Liver (tissue), 9 donors: ENCODE results near the gene ENTPD8. TPM values are rescaled to one million over a fixed set of nuclear protein-coding genes. Genes with fewer than 3 reads are reported as not detected.

ENCODE experiments used
- DNase-seq: peaks from one replicate; pipeline ENCODE4 v3.0.0-alpha.2; 2017; ENCODE audit warnings: low spot score
- H3K27ac ChIP-seq, 2 donors: one replicate each; pipeline ENCODE4 v1.7.0; 2013; ENCODE audit warnings: inconsistent platforms in 2 of 2, low read length in 2 of 2, control low read depth in 1 of 2, low read depth in 1 of 2, mild to moderate bottlenecking in 1 of 2
- H3K27me3 ChIP-seq, 4 donors: one replicate each; pipeline versions ENCODE4 v1.6.1 to v1.7.0; 2013; ENCODE audit warnings: low read length in 3 of 4, inconsistent platforms in 1 of 4, mild to moderate bottlenecking in 1 of 4, moderate library complexity in 1 of 4; ENCODE audit not compliant: control insufficient read depth in 4 of 4, insufficient read depth in 4 of 4
- H3K36me3 ChIP-seq, 4 donors: one replicate each; pipeline versions ENCODE4 v1.6.1 to v1.7.0; 2013; ENCODE audit warnings: low read length in 3 of 4, mild to moderate bottlenecking in 3 of 4, low read depth in 1 of 4, moderate library complexity in 1 of 4; ENCODE audit not compliant: control insufficient read depth in 4 of 4, insufficient read depth in 3 of 4
- H3K4me1 ChIP-seq, 4 donors: one replicate each; pipeline versions ENCODE4 v1.6.1 to v1.7.0; 2013; ENCODE audit warnings: low read length in 3 of 4, mild to moderate bottlenecking in 3 of 4, moderate library complexity in 1 of 4; ENCODE audit not compliant: control insufficient read depth in 4 of 4, insufficient read depth in 4 of 4
- H3K4me3 ChIP-seq, 3 donors: one replicate each; pipeline versions ENCODE4 v1.6.1 to v1.7.0; 2013; ENCODE audit warnings: low read length in 3 of 3, control low read depth in 1 of 3, low read depth in 1 of 3, mild to moderate bottlenecking in 1 of 3
- H3K9ac ChIP-seq, 2 donors: one replicate each; pipeline ENCODE4 v1.7.0; 2013; ENCODE audit warnings: low read length in 2 of 2, mild to moderate bottlenecking in 2 of 2, moderate library complexity in 2 of 2, control low read depth in 1 of 2, low read depth in 1 of 2
- H3K9me3 ChIP-seq, 4 donors: one replicate each; pipeline versions ENCODE4 v1.6.1 to v1.7.0; 2013; ENCODE audit warnings: low read length in 3 of 4; ENCODE audit not compliant: control insufficient read depth in 4 of 4
- EGR1 ChIP-seq, 2 donors: IDR thresholded peaks; 2 replicates each; pipeline ENCODE4 v1.6.1; 2016 to 2018; ENCODE audit warnings: antibody characterized with exemption in 2 of 2, low read depth in 2 of 2
- FOXA1 ChIP-seq: IDR thresholded peaks from 2 replicates; pipeline ENCODE4 v1.6.1; 2016; ENCODE audit warnings: antibody characterized with exemption
- FOXA2 ChIP-seq: IDR thresholded peaks from 2 replicates; pipeline ENCODE4 v1.6.1; 2016; ENCODE audit warnings: antibody characterized with exemption
- GABPA ChIP-seq, 2 donors: IDR thresholded peaks in 1 of 2; conservative IDR thresholded peaks in 1 of 2; 2 replicates each; pipeline ENCODE4 v1.6.1; 2016; ENCODE audit warnings: antibody characterized with exemption in 2 of 2, mild to moderate bottlenecking in 1 of 2, moderate library complexity in 1 of 2
- HNF4A ChIP-seq, 2 donors: conservative IDR thresholded peaks; 2 replicates each; pipeline ENCODE4 v1.6.1; 2016; ENCODE audit warnings: antibody characterized with exemption in 2 of 2, mild to moderate bottlenecking in 2 of 2
- HNF4G ChIP-seq: IDR thresholded peaks from 2 replicates; pipeline ENCODE4 v1.6.1; 2016; ENCODE audit warnings: antibody characterized with exemption
- JUND ChIP-seq, 2 donors: IDR thresholded peaks; 2 replicates each; pipeline ENCODE4 v1.6.1; 2016; ENCODE audit warnings: antibody characterized with exemption in 2 of 2
- NR2F2 ChIP-seq: IDR thresholded peaks from 2 replicates; pipeline ENCODE4 v1.6.1; 2016; ENCODE audit warnings: antibody characterized with exemption
- RAD21 ChIP-seq, 2 donors: IDR thresholded peaks; 2 replicates each; pipeline ENCODE4 v1.6.1; 2016; ENCODE audit warnings: antibody characterized with exemption in 2 of 2, mild to moderate bottlenecking in 2 of 2
- RXRA ChIP-seq, 2 donors: IDR thresholded peaks; 2 replicates each; pipeline ENCODE4 v1.6.1; 2017 to 2018; ENCODE audit warnings: antibody characterized with exemption in 2 of 2, mild to moderate bottlenecking in 1 of 2
- SP1 ChIP-seq: IDR thresholded peaks from 2 replicates; pipeline ENCODE4 v1.6.1; 2018; ENCODE audit warnings: antibody characterized with exemption, mild to moderate bottlenecking
- TAF1 ChIP-seq: conservative IDR thresholded peaks from 2 replicates; pipeline ENCODE4 v1.6.1; 2016; ENCODE audit warnings: antibody characterized with exemption, mild to moderate bottlenecking
- YY1 ChIP-seq: IDR thresholded peaks from 2 replicates; pipeline ENCODE4 v1.6.1; 2016; ENCODE audit warnings: antibody characterized with exemption, mild to moderate bottlenecking
- WGBS: extraction: QIAGEN DNeasy Blood & Tissue Kit; methylation state at CpG from one replicate; pipeline ENCODE4 v1.1.7; 2013; 5-methylcytosine and 5-hydroxymethylcytosine counted together
- polyA plus RNA-seq, 2 donors: library from polyadenylated mRNA; stranded (reverse) in 1 of 2; unstranded in 1 of 2; fragments of 200-250 nt in 1 of 2; fragments of >200 nt in 1 of 2; fragmentation: Nextera tagmentation in 1 of 2; extraction: Ambion mirVana in 1 of 2; gene quantifications; one replicate each; pipeline versions ENCODE4 v1.2.1 to v1.2.3, GENCODE V29; 2013 to 2015
- total RNA-seq, 2 donors: library from RNA; depleted of rRNA; stranded (reverse); fragments of >200 nt; gene quantifications; one replicate each; pipeline ENCODE4 v1.2.3, GENCODE V29; 2014
- TF ChIP-seq, protein P1 (sequence below): IDR thresholded peaks from 2 replicates; pipeline ENCODE4 v1.6.1; 2016; ENCODE audit warnings: antibody characterized with exemption, mild to moderate bottlenecking
- TF ChIP-seq, protein P2 (sequence below): IDR thresholded peaks from 2 replicates; pipeline ENCODE4 v1.6.1; 2016; ENCODE audit warnings: antibody characterized with exemption
- TF ChIP-seq, protein P3 (sequence below): fragments of 150-350 bp; IDR thresholded peaks from 2 replicates; pipeline ENCODE4 v1.5.1; 2017; ENCODE audit warnings: improper control_type of control experiment, low read depth, low read length; ENCODE audit not compliant: missing input control
- TF ChIP-seq, protein P4 (sequence below): IDR thresholded peaks from 2 replicates; pipeline ENCODE4 v1.6.1; 2016; ENCODE audit warnings: antibody characterized with exemption
- donor health status: healthy.
- donor health status: healthy.
- donor health status: healthy.
- donor health status: healthy.
- donor health status: healthy.

ENTPD8 gene
- total and polyA plus RNA-seq, 4 donors: 1.6 to 6.2 (median 4.9) TPM

DNA sequence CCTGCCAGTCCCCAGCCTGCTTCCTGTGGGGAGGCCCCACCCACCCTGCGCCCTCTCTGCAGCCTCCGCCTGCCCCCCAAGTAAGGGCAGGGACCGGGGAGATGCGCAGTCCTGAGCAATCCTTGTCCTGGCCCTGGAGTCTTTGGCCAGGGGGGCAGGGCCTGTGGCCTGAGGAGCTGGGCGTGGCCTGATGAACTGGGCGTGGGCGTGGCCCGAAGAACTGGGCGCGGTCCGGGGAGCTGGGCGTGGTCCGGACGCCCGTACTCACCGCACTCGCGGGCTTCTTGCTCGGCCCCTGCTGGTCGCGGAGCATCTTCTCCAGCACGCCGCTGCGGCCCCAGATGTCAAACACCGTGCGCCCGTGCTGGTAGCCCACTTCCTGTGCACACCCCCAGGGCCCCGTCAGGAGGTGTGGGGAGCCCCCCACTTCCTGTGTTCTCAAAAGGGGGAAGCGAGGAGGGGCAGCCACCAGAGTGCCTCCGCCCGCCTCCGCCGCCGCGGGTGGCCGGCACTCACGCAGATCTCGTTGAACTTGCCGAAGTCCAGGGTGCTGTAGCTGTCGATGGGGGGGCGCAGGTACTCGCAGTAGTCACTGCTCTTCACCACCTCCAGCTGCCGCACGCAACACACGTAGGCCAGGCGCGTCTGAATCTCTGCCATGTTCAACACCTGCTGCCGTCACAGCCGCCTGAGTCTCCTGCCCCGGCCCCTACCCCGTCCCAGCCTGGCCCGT is 20.7 kb upstream of the ENTPD8 start:
- no peaks in the 10 kb centered on the region for H3K27me3 ChIP-seq
- no peaks in the 10 kb centered on the region for H3K9me3 ChIP-seq
- DNase-seq: peak; percentile 72
- no peak overlapping the region for H3K9ac ChIP-seq
- TF ChIP-seq NR2F2 (no peak), YY1 (no peak), HNF4G (no peak), RAD21 (IDR thresholded peaks at IDR 0.05) (no peak), GABPA (IDR thresholded peaks at IDR 0.05 in 1 of 2, conservative IDR thresholded peaks at IDR 0.05 in 1 of 2) (peak in 1 of 2 donors; percentile 11), RXRA (IDR thresholded peaks at IDR 0.05) (no peak), SP1 (peak; percentile 23), JUND (IDR thresholded peaks at IDR 0.05) (no peak)
- TF ChIP-seq, protein P1, sequence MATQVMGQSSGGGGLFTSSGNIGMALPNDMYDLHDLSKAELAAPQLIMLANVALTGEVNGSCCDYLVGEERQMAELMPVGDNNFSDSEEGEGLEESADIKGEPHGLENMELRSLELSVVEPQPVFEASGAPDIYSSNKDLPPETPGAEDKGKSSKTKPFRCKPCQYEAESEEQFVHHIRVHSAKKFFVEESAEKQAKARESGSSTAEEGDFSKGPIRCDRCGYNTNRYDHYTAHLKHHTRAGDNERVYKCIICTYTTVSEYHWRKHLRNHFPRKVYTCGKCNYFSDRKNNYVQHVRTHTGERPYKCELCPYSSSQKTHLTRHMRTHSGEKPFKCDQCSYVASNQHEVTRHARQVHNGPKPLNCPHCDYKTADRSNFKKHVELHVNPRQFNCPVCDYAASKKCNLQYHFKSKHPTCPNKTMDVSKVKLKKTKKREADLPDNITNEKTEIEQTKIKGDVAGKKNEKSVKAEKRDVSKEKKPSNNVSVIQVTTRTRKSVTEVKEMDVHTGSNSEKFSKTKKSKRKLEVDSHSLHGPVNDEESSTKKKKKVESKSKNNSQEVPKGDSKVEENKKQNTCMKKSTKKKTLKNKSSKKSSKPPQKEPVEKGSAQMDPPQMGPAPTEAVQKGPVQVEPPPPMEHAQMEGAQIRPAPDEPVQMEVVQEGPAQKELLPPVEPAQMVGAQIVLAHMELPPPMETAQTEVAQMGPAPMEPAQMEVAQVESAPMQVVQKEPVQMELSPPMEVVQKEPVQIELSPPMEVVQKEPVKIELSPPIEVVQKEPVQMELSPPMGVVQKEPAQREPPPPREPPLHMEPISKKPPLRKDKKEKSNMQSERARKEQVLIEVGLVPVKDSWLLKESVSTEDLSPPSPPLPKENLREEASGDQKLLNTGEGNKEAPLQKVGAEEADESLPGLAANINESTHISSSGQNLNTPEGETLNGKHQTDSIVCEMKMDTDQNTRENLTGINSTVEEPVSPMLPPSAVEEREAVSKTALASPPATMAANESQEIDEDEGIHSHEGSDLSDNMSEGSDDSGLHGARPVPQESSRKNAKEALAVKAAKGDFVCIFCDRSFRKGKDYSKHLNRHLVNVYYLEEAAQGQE: no peak
- TF ChIP-seq, protein P2, sequence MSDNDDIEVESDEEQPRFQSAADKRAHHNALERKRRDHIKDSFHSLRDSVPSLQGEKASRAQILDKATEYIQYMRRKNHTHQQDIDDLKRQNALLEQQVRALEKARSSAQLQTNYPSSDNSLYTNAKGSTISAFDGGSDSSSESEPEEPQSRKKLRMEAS: no peak
- TF ChIP-seq, protein P3, sequence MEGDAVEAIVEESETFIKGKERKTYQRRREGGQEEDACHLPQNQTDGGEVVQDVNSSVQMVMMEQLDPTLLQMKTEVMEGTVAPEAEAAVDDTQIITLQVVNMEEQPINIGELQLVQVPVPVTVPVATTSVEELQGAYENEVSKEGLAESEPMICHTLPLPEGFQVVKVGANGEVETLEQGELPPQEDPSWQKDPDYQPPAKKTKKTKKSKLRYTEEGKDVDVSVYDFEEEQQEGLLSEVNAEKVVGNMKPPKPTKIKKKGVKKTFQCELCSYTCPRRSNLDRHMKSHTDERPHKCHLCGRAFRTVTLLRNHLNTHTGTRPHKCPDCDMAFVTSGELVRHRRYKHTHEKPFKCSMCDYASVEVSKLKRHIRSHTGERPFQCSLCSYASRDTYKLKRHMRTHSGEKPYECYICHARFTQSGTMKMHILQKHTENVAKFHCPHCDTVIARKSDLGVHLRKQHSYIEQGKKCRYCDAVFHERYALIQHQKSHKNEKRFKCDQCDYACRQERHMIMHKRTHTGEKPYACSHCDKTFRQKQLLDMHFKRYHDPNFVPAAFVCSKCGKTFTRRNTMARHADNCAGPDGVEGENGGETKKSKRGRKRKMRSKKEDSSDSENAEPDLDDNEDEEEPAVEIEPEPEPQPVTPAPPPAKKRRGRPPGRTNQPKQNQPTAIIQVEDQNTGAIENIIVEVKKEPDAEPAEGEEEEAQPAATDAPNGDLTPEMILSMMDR: no peak
- peak overlapping the region in 1 of 2 donors; percentile 7 for H3K27ac ChIP-seq
- peaks cover 0 to 6% (median under 1%) of the 10 kb centered on the region in 4 donors for H3K36me3 ChIP-seq
- no peak overlapping the region for H3K4me3 ChIP-seq
- peaks cover 3 to 22% (median 13%) of the 10 kb centered on the region in 4 donors for H3K4me1 ChIP-seq
- 67% methylated on average over 52 of the region's 52 CpGs for WGBS

DNA sequence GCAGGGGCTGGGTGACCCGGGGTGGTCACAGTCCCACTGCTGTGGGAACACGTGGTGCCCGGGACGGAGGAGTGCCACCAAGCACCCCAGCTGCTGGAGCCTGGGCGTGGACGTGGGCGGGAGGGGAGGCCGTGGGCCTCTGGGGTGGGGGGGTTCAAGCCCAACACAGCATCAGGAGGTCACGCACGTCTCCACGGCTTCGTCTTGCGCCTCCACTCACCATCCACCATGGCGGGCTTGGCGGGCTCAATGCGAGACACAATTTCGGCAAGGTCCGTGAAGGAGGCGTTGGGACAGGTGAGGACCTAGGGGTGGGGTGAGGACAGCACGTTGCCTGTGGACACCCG is 20.1 kb upstream of the ENTPD8 start:
- Histone ChIP-seq H3K9me3 (no peaks in the 10 kb centered on the region), H3K27ac (no peak overlapping the region), H3K9ac (no peak overlapping the region), H3K4me1 (peaks cover 8 to 28% (median 16%) of the 10 kb centered on the region in 4 donors), H3K4me3 (no peak overlapping the region), H3K36me3 (peaks cover 0 to 6% (median 1%) of the 10 kb centered on the region in 4 donors), H3K27me3 (no peaks in the 10 kb centered on the region)
- DNase-seq: no peak
- WGBS: 94% methylated on average over 21 of the region's 21 CpGs
- TF ChIP-seq HNF4A (conservative IDR thresholded peaks at IDR 0.05) (no peak), NR2F2 (no peak), EGR1 (IDR thresholded peaks at IDR 0.05; ENCODE audit: low read depth in 2 of 2) (no peak), TAF1 (no peak), JUND (IDR thresholded peaks at IDR 0.05) (no peak), FOXA1 (no peak), FOXA2 (no peak), SP1 (no peak), YY1 (no peak), GABPA (IDR thresholded peaks at IDR 0.05 in 1 of 2, conservative IDR thresholded peaks at IDR 0.05 in 1 of 2) (no peak), RAD21 (IDR thresholded peaks at IDR 0.05) (no peak), RXRA (IDR thresholded peaks at IDR 0.05) (no peak)
- TF ChIP-seq, protein P3: no peak
- TF ChIP-seq, protein P1: no peak
- TF ChIP-seq, protein P2: no peak
- TF ChIP-seq, protein P4, sequence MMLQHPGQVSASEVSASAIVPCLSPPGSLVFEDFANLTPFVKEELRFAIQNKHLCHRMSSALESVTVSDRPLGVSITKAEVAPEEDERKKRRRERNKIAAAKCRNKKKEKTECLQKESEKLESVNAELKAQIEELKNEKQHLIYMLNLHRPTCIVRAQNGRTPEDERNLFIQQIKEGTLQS: no peak
